ENCODE measurements around the gene SMDT1. TPM values are rescaled to one million over a fixed set of nuclear protein-coding genes. Genes with fewer than 3 reads are reported as not detected.
"Not testable (repeated sequence)": the region's sequence is repeated elsewhere in the genome, so short reads cannot be mapped to it uniquely, and the experiment has no call there.

The SMDT1 gene
- total RNA-seq, 1 experiment from 2014 or later: 44.6 TPM

GRCh38 chr22:42114721-42115120 is 35.2 kb downstream of the SMDT1 start:
- ATAC-seq: 0 out of 2 replicates have a peak, but pooled peaks have one; percentile 58
- intact Hi-C loops (cut with micrococcal nuclease; ENCODE audit: unreplicated experiment) (loop anchor here (10.0 kb wide), 1 partner anchor 150 kb away; the partner anchor contains the start of gene SEPTIN3), in situ Hi-C loops (cut with HindIII; ENCODE audit: low pct_unique_long_range_greater_than_20kb, low sequenced_read_pairs) (no loop called here)

GRCh38 chr22:42115420-42115830 is 35.9 kb downstream of the SMDT1 start:
- BruUV-seq (replicated peaks); in situ Hi-C loops (cut with HindIII; ENCODE audit: low pct_unique_long_range_greater_than_20kb, low sequenced_read_pairs); ATAC-seq; H3K36me3 ChIP-seq (ENCODE audit: control insufficient read depth, insufficient read depth, low read length); H3K4me3 ChIP-seq (ENCODE audit: low read depth in 2 of 2, low read length in 2 of 2); POLR2A ChIA-PET; H3K27ac ChIP-seq (ENCODE audit: low read length); DNase-seq (ENCODE audit: low read depth, low spot score); CTCF ChIA-PET; H3K4me1 ChIP-seq (ENCODE audit: control insufficient read depth, insufficient read depth, low read length); H3K27me3 ChIP-seq (ENCODE audit: control insufficient read depth, insufficient read depth, low read length); H3K9me3 ChIP-seq (ENCODE audit: control insufficient read depth, insufficient read depth, low read depth, low read length): not testable (repeated sequence)
- intact Hi-C loops (cut with micrococcal nuclease; ENCODE audit: unreplicated experiment): loop anchor here (10.0 kb wide), 1 partner anchor 151 kb away; the partner anchor contains the start of gene SEPTIN3

More at GRCh38 chr22:42114721-42115120, 35.2 kb downstream of the SMDT1 start:
- POLR2A ChIA-PET: no interaction called here
- TF ChIP-seq CTCF (IDR thresholded peaks at IDR 0.05) (peak; percentile 17), POLR2AphosphoS5 (IDR thresholded peaks at IDR 0.05; ENCODE audit: low read depth, low read length) (no peak), SIN3A (IDR thresholded peaks at IDR 0.05; ENCODE audit: borderline replicate concordance, insufficient read depth, low read depth, low read length) (no peak)
- H3K27ac ChIP-seq (ENCODE audit: low read length): no peak overlapping the region
- no TSS peak for BruUV-seq (replicated peaks)
- no peaks in the 10 kb centered on the region for H3K36me3 ChIP-seq (ENCODE audit: control insufficient read depth, insufficient read depth, low read length)
- H3K4me3 ChIP-seq (ENCODE audit: low read depth in 2 of 2, low read length in 2 of 2): no peak overlapping the region
- H3K9me3 ChIP-seq (ENCODE audit: control insufficient read depth, insufficient read depth, low read depth, low read length): peaks cover 4% of the 10 kb centered on the region; the same call in 1 of the 2 replicates
- H3K27me3 ChIP-seq (ENCODE audit: control insufficient read depth, insufficient read depth, low read length): no peaks in the 10 kb centered on the region
- CTCF ChIA-PET: no interaction called here
- H3K4me1 ChIP-seq (ENCODE audit: control insufficient read depth, insufficient read depth, low read length): no peaks in the 10 kb centered on the region
- no peak for DNase-seq (ENCODE audit: low read depth, low spot score)

- no peak overlapping the region for H3K4me3 ChIP-seq (ENCODE audit: low read depth in 2 of 2, low read length in 2 of 2)
- ChIA-PET CTCF (no interaction called here), POLR2A (no interaction called here)
- H3K4me1 ChIP-seq (ENCODE audit: control insufficient read depth, insufficient read depth, low read length): no peaks in the 10 kb centered on the region
- no TSS peak for BruUV-seq (replicated peaks)
- no peak for ATAC-seq
- H3K36me3 ChIP-seq (ENCODE audit: control insufficient read depth, insufficient read depth, low read length): no peaks in the 10 kb centered on the region
- no peak for DNase-seq (ENCODE audit: low read depth, low spot score)
- intact Hi-C loops (cut with micrococcal nuclease; ENCODE audit: unreplicated experiment): loop anchor here (10.0 kb wide), 1 partner anchor 152 kb away; the partner anchor contains the start of gene SEPTIN3
- TF ChIP-seq REST (IDR thresholded peaks at IDR 0.05; ENCODE audit: insufficient read depth in 1 of 2, low read depth in 2 of 2, low read length in 1 of 2) (no peak), POLR2AphosphoS5 (IDR thresholded peaks at IDR 0.05; ENCODE audit: low read depth, low read length) (no peak), CTCF (IDR thresholded peaks at IDR 0.05) (no peak), TCF7L2 (IDR thresholded peaks at IDR 0.05; ENCODE audit: low read depth, low read length) (no peak), SIN3A (IDR thresholded peaks at IDR 0.05; ENCODE audit: borderline replicate concordance, insufficient read depth, low read depth, low read length) (no peak)
- in situ Hi-C loops (cut with HindIII; ENCODE audit: low pct_unique_long_range_greater_than_20kb, low sequenced_read_pairs): no loop called here
- no peaks in the 10 kb centered on the region for H3K27me3 ChIP-seq (ENCODE audit: control insufficient read depth, insufficient read depth, low read length)
- H3K27ac ChIP-seq (ENCODE audit: low read length): no peak overlapping the region
- peaks cover 4% of the 10 kb centered on the region; the same call in 1 of the 2 replicates for H3K9me3 ChIP-seq (ENCODE audit: control insufficient read depth, insufficient read depth, low read depth, low read length)
These were observed 37.4 kb downstream of the SMDT1 start for GRCh38 chr22:42116848-42117424.

- BruUV-seq (replicated peaks); H3K36me3 ChIP-seq (ENCODE audit: control insufficient read depth, insufficient read depth, low read length); POLR2A ChIA-PET; H3K27ac ChIP-seq (ENCODE audit: low read length); H3K4me1 ChIP-seq (ENCODE audit: control insufficient read depth, insufficient read depth, low read length); CTCF ChIA-PET; H3K9me3 ChIP-seq (ENCODE audit: control insufficient read depth, insufficient read depth, low read depth, low read length); H3K27me3 ChIP-seq (ENCODE audit: control insufficient read depth, insufficient read depth, low read length); in situ Hi-C loops (cut with HindIII; ENCODE audit: low pct_unique_long_range_greater_than_20kb, low sequenced_read_pairs); ATAC-seq; intact Hi-C loops (cut with micrococcal nuclease; ENCODE audit: unreplicated experiment); DNase-seq (ENCODE audit: low read depth, low spot score); H3K4me3 ChIP-seq (ENCODE audit: low read depth in 2 of 2, low read length in 2 of 2): not testable (repeated sequence)
These were observed 40.9 kb downstream of the SMDT1 start for GRCh38 chr22:42120231-42121021.
